HG03139 (cell line): ENCODE results near the gene RASSF9.
A peak's percentile ranks its signal among the peaks of the same experiment; 100 is the strongest.

ENCODE experiments used
- ATAC-seq: cut with Tn5 transposase; IDR thresholded peaks from one replicate; pipeline ENCODE4 v1.9.1; 2021; ENCODE audit not compliant: unreplicated experiment

RASSF9 gene

DNA sequence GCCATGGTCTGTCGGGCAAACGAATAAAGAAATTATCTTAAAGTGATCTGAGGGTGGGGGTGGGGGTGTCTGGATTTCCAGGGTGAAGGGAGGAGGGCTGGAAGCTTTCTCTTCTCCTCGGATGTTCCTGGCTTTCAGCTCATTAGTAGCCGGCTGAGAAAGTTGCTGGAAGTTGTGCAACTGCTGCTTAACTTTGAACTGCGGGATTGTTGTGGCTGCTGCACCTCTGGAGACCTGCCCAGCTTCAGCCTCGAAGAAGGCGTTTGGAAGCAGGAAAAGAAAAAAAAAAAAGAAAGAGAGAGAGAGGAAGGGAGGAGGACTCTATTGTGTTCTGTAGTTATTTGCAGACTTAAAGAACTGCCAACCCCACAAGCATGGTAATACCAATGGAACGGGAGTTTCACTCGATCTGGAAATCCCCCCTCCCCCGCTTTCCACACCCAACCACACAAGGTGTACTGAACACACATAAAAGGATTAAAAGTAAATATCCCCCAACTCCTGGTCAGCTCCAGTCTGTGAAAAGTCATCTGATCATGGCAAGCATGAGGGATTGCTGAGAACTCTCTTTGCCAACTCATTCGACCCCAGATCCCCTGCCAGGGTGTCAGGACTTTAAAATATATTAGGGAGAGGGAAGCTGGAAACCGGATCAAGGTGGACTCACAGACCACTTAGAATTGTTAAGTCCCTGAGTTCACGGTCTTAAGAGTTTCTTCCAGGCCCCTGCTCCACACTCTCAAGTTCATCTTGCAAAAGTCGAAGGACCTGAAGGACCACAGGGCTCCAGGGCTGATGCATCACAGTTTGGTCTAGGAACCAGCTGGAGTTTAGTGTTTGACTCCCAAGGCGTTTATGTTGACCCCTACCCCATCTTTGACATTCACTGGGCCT, at the start of gene RASSF9:
RASSF9 (minus strand) TSS at position 213 of the 894 bp plus-strand sequence; CDS start at position 5, 208 bp downstream.
- ATAC-seq, result no peak

DNA sequence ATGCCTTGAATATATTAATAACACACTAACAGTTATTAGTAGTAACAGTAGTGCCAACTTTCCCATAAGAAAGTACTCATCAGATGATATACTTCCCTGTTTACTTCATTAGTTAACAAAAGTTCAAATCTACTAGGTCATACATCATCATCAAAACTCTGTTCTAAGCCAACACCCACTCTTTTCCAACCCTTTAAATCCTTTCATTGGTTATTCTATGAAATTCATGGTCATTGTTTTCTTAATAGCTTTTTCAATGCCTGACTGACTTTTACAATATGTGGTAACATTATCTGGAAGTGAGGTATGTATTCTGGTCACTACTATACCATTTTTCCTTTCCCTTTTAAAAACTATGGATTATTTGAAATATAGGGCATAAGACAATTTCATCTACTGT, 47.6 kb upstream of the RASSF9 start:
- no peak for ATAC-seq

DNA sequence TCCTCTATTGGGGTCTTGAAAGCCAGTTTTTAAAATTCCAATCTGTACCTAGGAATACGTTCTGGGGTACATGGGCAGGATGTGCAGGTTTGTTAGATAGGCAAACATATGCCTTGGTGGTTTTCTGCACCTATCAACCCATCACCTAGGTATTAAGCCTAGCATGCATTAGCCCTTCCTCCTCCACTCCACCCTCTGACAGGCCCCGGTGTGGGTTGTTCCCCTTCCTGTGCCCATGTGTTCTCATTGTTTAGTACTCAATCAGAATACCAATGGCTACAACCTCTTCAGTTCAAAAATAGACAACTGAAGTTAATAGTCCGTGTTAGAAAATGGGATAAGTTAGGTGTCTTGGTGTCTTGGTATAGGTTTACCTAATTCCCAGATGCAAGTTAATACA, 41.2 kb upstream of the RASSF9 start:
- ATAC-seq, result no peak

DNA sequence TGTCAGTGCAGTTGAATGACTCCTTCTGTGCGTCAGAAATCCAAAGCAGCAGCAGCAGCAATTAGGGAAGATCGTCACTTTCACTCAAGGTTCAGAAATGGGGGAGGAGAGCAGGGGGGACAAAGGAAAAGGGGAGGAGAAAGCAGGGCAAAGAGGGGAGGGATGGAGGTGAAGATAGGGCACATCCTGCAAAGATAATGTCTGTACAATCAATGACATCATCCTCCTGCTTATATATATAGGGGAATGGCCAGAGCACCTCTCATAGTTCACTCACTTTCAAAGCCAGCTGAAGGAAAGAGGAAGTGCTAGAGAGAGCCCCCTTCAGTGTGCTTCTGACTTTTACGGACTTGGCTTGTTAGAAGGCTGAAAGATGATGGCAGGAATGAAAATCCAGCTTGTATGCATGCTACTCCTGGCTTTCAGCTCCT, 37.8 kb upstream of the RASSF9 start, which contains the start of gene NTS:
NTS (plus strand) TSS at position 265 of the 431 bp plus-strand sequence; CDS start at position 374, 109 bp downstream.
- ATAC-seq, result peak; percentile 85

DNA sequence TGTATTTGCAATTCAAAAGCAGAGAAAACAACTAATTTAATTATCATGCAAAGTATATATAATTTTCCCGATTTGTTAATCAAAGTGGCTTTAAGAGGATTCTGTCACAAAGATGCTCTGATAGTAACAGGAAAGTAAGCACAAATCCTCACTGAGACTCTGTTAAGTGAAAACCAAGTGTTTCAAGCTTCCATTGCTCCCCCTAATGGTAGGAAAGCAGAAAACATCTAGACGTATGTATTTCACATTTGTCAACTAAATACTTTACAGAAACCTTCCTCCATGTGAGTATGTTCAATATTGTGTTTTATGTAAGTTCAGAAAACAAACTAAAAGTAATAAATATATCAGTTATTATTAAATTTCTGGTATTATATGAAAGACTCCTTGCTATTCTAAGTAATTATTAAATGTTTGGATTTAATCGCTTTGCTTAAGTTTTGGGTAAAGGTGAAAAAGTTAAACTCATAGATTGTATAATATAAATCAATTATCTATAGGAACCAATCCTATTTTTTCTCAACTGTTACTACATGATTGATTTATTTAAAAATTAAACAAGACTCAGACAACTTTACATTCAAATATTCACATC, 36.4 kb upstream of the RASSF9 start:
- ATAC-seq, result peak; percentile 67

DNA sequence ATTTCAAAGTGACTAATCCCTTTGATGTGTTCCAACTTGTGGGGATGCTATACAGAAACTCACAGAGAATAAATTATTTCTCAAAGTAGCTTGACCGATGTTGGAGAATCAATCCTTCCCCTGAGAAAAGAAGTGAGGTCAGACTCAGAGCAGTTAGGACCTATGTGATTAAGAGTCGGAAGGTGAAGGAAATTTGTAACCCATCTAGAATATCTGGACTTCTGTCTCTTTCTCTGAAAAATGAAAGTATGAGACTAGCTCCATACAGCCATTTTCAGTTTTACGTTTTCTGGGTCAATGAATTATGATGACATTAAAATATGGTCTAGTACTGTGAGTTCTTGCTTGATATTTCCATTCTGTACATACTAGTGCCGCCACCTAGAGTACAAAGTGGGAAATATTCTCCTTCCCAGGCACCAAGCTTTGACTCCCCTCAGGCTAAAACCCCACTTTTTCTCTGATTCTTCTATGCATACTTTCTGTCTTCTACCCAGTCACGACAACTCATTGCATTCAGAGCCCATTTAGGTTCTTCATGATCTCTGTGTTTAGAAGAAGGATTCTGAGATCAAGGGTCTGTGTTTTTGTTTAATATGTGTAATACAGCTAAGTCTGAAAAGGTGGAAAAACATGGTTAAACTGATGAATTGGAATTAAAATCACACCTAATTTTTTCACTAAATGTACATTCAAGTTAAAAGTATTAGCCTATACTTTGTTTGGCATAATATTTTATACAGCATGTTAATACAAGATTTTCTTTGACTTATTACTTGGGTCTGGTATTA, 31.0 kb upstream of the RASSF9 start:
- ATAC-seq, result peak; percentile 98

DNA sequence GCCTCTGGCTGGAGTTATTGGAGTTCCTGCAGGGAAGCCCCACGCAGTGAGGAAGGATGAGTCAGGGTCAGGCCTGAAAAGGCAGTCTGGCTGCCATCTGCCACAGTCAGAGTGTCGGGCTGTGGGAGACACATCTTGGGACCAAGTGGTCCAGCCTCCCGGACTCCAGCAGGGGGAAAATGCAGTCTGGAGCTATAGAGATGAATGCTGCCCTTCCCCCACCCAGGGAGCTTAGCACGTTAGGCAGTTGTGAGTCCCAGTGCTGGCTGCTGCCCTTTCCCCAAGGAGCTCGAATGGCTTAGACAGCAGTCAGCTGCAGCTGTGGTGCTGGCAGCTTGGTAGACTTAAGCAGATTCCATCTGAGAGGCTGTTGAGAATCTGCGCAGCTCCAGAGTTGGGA, 29.7 kb upstream of the RASSF9 start:
- no peak for ATAC-seq

DNA sequence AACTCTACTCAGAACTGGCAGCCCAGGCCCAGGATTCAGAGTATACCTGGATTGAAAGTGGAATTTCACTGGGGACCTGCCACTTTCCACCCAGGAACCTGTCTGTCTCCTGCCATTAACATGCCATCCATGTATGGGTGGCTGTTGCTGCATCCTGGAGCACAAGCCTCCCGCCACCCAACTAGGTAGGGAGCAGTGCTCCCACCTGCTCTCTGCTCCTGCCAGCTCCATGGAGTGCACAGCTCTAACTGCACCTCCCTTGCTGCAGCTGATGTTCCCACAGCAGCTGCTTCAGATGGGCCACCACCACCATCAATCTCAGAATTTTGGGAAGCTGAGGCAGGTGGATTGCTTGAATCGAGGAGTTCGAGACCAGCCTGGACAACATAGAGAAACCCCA, 20.8 kb upstream of the RASSF9 start:
- no peak for ATAC-seq

DNA sequence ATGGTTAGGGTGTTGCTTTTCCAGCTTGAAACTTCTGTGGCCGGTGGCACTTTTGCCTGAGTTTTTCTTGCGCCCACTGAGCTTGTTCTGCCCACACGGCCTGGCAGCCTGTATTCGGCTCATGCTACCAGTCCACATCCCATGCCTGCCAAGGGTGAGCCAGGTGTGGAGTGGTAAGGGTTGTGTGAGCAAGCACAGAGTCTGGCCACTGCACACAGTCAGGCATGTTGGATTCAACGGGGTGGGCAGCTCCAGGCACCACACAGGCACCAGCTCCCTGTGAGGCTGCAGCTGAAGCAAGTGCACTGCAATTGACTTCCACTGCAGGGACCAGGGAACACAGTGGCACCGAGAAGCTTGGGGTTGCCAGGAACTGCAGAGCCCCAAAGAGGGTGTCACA, 19.1 kb upstream of the RASSF9 start:
- ATAC-seq, result no peak

DNA sequence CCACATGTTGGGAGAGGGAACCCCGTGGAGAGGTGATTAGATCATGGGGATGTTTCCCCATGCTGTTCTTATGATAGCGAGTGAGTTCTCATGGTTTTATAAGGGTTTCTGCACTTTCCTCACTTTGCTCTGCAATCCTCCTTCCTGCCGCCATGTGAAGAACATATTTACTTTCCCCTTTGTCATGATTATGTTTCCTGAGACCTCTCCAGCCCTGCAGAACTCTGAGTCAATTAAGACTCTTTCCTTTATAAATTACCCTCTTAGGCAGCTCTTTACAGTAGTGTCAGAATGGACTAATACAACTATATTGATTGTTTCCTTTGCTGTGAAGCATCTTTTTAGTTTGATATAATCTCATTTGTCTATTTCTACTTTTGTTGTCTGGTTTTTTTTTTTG, 13.1 kb upstream of the RASSF9 start:
- ATAC-seq, result no peak

DNA sequence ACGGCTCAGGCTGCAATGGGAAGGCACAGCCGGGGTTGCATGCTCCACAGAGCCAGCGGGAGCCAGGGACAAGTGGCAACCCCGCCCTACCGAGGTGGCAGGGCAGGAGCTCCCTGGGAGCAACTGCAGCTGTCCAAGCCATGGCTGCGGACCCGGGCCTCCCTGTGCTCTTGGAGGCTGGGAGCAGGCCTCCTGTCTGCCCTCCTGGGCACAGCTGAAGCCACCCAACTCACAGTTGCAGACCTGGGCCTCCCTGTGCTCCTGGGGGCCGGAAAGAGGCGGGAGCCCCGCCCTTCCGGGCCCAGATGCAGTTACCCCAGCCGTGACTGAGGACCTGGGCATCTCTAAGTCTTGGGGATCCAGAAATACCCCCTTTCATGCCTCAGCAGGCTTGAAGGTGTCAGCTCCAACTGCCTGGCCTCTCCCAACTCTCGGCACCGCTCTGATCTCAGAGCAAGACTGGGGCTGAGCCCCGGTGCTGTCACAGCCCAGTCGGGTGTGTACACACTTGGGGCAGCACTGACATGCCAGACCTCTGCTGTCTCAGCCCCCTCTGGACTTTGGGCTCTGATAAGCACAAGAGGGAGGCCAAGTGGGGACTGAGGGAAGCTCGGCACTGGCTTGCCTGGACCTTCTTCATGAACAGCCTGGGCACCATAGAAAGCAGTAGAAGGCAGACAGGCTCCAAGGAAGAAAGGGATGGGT, 7.5 kb upstream of the RASSF9 start:
- no peak for ATAC-seq

DNA sequence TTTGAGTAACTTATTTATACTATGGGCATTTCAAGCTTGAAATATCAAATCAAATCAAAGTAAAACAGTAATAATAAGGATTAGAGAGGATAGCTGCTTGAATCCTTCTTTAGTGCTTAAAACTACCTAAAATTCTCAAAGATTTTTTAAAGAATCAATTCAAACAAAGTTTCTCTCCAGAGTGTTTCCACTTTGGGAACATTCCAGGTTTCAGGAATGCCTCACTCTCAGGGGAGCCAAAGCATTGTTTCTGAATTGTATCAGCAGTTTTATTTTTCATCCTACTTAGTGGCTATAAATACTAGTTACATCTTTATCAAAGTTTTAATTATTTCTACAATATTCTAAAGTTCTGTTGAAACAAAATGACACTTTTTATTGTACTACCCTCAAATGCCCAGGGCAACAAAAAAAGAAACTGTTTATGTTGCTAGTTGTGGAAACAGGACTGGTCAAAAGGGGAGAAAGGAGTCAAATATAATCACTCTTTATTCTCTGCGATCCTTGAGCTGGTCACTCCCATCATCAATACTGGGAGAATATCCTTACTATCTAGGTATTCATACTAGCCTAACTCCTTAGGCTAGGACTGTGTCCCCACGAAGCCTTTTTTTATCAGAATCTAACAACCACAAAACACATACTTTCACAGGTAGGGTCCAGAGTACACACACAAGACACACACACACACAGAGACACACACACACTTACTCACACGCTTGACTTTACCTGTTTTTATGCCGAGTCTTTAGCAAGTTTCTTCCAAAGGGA, 598 bp downstream of the RASSF9 start:
- no peak for ATAC-seq

DNA sequence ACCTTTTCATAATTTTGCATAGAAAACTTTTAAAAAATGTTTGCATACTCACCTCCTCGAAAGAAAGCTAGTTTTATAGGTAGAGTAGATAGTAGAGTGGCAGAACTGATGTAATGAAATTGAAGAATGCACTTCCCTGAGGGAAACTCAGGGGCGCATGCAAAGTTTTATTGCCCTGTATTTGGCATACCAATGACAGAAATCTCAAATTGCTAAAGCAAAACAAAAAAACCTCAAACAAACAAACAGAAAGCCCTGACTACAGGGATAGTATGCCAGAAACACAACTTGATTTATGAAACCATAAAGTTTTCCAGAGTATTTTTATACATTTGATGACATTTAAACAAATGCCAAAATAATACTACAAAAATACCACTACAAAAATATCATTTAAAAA, 1.8 kb downstream of the RASSF9 start:
- ATAC-seq, result no peak

DNA sequence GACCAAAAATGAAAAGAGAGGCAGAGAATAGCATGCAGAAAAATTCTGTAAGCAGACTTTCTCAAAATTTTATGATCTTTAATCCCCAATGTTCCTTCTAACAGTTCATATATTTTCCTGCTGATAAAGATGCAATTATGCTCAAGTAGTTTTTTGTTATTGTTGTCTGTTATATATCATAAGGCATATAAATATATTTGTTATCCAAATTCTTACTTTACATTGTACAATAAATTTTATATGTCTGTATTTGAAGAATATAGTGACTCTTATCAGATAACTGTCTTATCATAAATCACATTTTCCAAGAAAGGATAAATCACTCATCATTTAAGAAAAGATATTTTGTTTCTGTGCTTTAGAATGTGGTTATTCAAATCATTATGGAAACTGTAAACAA, 2.6 kb downstream of the RASSF9 start:
- ATAC-seq, result no peak

DNA sequence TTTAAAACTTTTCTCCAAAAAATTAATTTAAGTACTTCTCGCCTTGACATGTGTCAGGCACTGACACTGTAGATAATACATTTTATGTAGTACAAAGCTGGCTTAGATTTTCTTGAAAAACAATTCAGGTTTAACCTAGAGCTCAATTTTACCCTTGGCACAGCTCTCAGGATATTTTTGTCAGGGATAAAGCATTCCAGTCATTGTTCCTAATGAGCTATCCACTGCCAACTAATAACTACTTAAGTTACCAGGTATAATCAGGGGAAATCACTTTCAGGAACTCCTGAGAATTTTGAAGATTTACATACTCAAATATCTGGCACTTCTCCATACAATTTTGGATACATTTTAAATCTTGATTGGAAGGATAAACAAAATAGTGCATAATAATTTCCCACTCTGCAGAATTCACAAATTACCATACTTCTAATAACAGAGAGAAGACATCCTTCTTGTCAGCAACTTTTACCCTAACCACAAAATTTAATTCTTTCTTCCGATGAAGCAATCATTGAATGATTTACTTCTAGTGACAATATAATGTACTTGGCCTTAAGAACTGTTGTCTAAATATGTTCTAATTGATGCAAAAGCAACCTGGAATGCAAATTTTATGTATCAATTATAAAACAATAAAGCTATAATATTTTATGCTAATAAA, 4.8 kb downstream of the RASSF9 start:
- ATAC-seq, result no peak

DNA sequence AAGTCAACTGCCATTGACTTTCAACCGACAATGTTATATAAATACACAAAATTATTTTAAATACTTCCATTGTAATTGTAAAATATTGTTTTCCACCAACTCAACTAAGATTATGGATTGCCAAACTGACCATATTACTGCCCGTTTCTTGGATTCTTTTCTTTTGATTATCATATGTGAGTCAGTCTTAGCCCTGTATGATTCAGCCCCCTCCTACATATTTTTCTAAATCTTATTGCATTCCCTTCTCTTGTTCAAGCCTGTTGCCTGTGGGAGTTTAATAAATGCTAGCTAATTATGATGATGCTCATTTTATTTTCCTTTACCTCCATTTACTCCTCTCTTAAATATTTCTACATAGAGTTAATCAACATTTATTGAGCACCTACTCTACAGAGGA, 6.8 kb downstream of the RASSF9 start:
- no peak for ATAC-seq

DNA sequence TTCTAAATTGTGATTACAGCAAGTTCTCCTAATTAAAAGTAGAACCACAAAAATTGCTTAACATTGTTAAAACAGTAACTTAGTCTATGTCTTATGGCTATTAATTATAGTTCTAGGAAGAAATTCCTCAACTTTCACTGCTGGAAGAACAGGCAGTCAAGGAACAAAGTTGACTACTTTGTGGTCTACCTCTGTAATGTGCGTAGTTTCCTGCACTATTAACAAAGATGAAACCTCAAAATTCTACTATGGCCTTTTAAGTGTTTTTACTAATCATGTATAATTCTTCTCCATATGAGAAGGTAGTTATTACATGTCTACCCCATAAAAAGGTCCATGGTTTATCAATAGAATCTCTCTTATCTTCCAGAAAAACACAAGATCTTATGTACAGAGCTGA, 7.6 kb downstream of the RASSF9 start:
- ATAC-seq, result no peak

DNA sequence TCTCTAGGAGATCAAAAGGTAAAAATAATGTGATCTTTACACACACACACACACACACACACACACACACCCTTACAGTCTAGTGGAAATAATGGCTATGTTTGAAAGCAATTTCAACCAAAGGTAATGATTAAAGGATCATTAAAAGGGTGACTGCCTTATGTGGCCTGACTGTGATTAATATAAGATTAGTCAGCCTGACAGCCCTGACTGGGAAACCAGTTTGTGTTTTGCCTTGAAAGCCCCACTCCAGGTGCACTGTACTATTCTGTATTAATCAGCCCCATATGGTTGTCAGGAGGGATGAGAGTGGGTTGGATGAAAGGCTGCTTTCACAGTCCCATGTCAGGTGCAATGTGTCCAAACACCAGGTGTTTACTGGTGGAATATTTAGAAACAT, 10.5 kb downstream of the RASSF9 start:
- no peak for ATAC-seq

DNA sequence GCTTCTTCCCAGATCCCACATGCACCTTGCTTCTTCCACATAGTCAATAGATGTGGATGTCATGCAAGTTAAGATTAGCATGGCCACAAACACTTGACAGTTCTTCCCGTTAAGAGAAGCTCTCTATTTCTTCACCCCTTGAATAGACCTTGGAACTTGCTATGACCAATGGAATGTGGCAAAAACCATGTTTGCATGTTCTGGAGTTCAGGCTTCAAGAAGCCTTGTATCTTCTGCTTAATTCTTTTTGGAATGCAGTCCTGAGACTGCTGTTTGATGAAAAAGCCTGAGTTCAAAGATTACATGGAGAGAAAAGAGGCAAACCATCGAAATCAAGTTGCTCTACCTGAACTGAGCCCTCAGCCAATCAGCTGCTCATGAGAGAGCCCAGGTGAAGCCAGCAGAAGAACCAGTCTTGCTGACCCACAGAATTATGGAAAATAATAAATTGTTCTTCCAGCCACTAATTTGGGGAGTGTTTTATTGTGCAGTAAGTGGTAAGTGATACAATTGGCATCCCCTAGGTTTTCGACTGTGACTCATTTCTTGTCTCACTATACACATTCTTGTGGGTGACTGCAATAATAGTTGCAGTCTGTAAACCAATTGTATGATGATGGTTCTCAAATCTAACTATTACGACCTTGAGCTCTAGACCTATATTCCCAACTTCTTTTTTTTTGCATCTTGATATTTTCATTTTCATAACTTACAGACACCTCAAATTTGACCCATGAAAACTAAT, 12.6 kb downstream of the RASSF9 start:
- no peak for ATAC-seq
